ENCODE data around the gene GRIK4.

DNA sequence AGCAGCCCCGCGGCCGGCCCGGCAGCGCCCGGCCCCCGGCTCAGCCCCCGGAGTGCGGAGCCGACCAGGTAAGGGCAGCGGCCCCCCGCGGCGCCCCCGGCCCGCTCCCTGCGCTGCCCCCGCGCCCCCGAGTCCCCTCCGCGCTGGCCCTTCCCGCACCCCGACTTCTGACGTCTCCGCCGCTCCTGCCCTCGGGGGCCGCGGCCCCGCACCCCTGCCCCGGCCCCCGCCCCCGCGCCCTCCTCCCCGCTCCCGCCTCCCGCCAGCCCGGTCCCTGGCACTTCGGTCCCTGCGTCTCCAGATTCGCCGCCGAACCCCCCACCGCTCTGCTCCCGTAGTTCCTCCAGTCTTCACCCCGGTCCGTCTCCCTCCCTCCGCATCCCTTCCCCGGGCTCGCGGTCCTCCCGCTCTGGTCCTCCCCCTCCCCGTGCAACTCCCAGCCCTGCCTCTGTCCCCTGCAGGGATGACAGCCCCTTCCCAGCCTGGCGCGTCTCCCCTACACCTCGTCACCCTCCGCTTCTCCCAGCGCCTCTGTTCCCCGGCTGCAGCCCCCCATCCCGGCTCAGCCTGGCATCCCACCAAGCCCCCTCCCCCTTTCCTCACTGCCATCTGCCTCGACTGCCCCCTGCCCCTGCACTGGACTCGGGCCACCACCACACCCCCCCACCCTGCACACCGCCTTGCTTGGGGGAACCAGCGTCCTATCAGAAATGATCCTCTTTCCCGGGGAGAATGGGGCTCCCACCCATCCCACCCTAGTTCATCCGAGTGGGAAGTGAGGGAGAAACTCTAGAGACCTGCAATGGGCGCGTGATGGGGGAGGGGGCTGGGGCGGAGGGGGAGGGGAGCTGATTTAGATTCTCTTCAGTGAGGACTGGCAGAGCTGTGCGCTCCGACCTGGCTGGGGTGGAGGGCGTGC is 531 bp downstream of the GRIK4 start:
- TF ChIP-seq, protein P1, sequence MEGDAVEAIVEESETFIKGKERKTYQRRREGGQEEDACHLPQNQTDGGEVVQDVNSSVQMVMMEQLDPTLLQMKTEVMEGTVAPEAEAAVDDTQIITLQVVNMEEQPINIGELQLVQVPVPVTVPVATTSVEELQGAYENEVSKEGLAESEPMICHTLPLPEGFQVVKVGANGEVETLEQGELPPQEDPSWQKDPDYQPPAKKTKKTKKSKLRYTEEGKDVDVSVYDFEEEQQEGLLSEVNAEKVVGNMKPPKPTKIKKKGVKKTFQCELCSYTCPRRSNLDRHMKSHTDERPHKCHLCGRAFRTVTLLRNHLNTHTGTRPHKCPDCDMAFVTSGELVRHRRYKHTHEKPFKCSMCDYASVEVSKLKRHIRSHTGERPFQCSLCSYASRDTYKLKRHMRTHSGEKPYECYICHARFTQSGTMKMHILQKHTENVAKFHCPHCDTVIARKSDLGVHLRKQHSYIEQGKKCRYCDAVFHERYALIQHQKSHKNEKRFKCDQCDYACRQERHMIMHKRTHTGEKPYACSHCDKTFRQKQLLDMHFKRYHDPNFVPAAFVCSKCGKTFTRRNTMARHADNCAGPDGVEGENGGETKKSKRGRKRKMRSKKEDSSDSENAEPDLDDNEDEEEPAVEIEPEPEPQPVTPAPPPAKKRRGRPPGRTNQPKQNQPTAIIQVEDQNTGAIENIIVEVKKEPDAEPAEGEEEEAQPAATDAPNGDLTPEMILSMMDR (IDR thresholded peaks at IDR 0.05; ENCODE audit: poor library complexity, severe bottlenecking), result no peak
- TF ChIP-seq, protein P2, sequence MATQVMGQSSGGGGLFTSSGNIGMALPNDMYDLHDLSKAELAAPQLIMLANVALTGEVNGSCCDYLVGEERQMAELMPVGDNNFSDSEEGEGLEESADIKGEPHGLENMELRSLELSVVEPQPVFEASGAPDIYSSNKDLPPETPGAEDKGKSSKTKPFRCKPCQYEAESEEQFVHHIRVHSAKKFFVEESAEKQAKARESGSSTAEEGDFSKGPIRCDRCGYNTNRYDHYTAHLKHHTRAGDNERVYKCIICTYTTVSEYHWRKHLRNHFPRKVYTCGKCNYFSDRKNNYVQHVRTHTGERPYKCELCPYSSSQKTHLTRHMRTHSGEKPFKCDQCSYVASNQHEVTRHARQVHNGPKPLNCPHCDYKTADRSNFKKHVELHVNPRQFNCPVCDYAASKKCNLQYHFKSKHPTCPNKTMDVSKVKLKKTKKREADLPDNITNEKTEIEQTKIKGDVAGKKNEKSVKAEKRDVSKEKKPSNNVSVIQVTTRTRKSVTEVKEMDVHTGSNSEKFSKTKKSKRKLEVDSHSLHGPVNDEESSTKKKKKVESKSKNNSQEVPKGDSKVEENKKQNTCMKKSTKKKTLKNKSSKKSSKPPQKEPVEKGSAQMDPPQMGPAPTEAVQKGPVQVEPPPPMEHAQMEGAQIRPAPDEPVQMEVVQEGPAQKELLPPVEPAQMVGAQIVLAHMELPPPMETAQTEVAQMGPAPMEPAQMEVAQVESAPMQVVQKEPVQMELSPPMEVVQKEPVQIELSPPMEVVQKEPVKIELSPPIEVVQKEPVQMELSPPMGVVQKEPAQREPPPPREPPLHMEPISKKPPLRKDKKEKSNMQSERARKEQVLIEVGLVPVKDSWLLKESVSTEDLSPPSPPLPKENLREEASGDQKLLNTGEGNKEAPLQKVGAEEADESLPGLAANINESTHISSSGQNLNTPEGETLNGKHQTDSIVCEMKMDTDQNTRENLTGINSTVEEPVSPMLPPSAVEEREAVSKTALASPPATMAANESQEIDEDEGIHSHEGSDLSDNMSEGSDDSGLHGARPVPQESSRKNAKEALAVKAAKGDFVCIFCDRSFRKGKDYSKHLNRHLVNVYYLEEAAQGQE (IDR thresholded peaks at IDR 0.05; ENCODE audit: borderline replicate concordance), result no peak
- TF ChIP-seq EZH2 (IDR thresholded peaks at IDR 0.05; ENCODE audit: borderline replicate concordance, insufficient read depth, low read length, poor library complexity, severe bottlenecking), result no peak
- TF ChIP-seq MXI1 (conservative IDR thresholded peaks at IDR 0.05; ENCODE audit: poor library complexity, severe bottlenecking), result no peak
- no peak for TF ChIP-seq POLR2AphosphoS5 (IDR thresholded peaks at IDR 0.05)
- no peak for TF ChIP-seq SMC3 (conservative IDR thresholded peaks at IDR 0.05; ENCODE audit: poor library complexity)
- TF ChIP-seq EP300 (conservative IDR thresholded peaks at IDR 0.05; ENCODE audit: poor library complexity, severe bottlenecking), result no peak

All from neural cell (in vitro differentiated cells).